Fibroblast of pulmonary artery (primary cell): ENCODE data around the gene IL1RL2.

Experiments used
- DNase-seq: peaks from one replicate; pipeline ENCODE4 v3.0.0-alpha.2; 2010; ENCODE audit warnings: low read depth
- H3K4me3 ChIP-seq: replicated peaks from 2 replicates; pipeline ENCODE4 v1.5.1; 2011; ENCODE audit warnings: low read depth, mild to moderate bottlenecking, control low read depth, low read length, moderate library complexity
- CTCF ChIP-seq: IDR thresholded peaks from 2 replicates; pipeline ENCODE4 v1.5.1; 2011; ENCODE audit warnings: mild to moderate bottlenecking, control low read depth, low read length, inconsistent platforms; ENCODE audit errors: missing control alignments

Gene IL1RL2

GRCh38 chr2:102147935-102148334 is 38.9 kb upstream of the IL1RL2 start:
- no peak for TF ChIP-seq CTCF
- H3K4me3 ChIP-seq, result peak overlapping the region; percentile 35
- peak; percentile 82 for DNase-seq

GRCh38 chr2:102149243-102149642 is 37.6 kb upstream of the IL1RL2 start:
- DNase-seq, result no peak
- H3K4me3 ChIP-seq, result peak overlapping the region; percentile 13
- no peak for TF ChIP-seq CTCF

- TF ChIP-seq CTCF, result no peak
- DNase-seq, result no peak
- peak overlapping the region; percentile 6 for H3K4me3 ChIP-seq
Observed at GRCh38 chr2:102149644-102150455, 37.0 kb upstream of the IL1RL2 start.

- no peak for TF ChIP-seq CTCF
- no peak for DNase-seq
- no peak overlapping the region for H3K4me3 ChIP-seq
Observed at GRCh38 chr2:102154364-102154763, 32.5 kb upstream of the IL1RL2 start.

- TF ChIP-seq CTCF, result no peak
- DNase-seq, result no peak
- H3K4me3 ChIP-seq, result no peak overlapping the region
Observed at GRCh38 chr2:102154946-102155702, 31.7 kb upstream of the IL1RL2 start.

- DNase-seq, result peak; percentile 90
- TF ChIP-seq CTCF, result no peak
- no peak overlapping the region for H3K4me3 ChIP-seq
Observed at GRCh38 chr2:102155703-102156515, 30.9 kb upstream of the IL1RL2 start.
